Measurements from ENCODE around the gene SPSB4.

Gene SPSB4

GRCh38 chr3:141122455-141123030 lies 71.4 kb downstream of the SPSB4 start:
- no peak for DNase-seq

GRCh38 chr3:141123677-141124410 lies 72.7 kb downstream of the SPSB4 start:
- DNase-seq = no peak

DNA sequence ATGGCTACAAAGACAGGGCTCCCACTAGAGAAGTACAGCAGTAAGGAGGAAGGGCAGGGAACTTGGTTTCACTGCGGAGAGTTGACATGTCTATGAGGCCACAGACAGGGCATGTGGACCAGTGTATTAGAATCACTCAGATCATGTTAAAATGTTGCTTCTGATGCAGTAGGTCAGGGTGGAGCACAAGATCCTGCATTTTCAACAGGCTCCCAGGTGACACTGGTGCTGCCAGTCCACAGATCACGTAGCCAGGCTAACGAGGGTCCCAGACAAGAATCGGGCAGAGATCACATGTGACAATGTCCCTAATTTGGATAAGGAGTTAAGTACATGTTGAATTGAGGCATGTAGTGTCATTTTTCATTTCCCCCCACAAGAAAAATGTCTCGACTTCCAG lies 73.6 kb downstream of the SPSB4 start:
- no peak for DNase-seq

- no peak for DNase-seq
Measured at GRCh38 chr3:141125351-141125750, 74.2 kb downstream of the SPSB4 start.

- no peak for DNase-seq
Measured at GRCh38 chr3:141126661-141127343, 75.7 kb downstream of the SPSB4 start.

DNA sequence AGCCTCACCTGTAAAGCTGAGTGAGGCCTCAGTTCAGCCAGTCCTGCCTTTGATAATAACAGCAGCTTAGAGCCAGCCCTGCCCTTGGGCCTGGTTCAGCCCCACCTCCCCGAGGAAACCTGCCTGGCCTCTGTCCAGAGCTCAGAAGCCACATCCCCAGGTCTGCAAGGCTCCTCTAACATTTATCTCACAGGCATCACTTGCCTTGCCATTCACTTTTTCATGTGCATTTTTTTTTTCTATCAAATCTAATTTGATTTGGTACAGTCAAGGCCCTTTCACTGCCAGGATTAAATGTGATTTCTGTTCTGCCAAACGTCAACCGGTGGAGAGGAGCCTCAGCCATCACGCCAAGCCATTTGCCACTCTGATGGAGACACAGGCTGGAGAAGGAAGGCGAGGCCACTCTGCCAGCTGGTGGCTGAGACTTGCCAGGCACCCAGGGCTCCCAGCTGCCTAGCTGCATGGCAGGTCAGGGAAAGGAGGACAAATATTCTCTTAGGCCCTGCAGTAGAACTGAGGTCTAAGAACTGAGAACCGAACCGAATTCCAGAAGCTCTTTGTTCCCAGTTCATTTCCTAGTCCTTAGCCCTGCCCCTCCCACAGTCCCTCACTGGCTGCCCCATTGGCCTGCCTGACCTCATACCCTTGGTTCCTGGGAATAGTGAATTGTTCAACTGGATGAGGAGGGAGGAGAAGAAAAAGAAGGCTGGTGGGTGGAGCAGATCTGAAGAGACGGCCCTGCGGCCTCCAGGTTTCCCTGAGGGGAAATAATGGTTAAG lies 76.4 kb downstream of the SPSB4 start:
- DNase-seq = peak in 1 of 2 experiments; percentile 20

- DNase-seq = no peak
Measured at GRCh38 chr3:141128126-141128777, 77.1 kb downstream of the SPSB4 start.

- DNase-seq = no peak
Measured at GRCh38 chr3:141129049-141129448, 77.9 kb downstream of the SPSB4 start.

DNA sequence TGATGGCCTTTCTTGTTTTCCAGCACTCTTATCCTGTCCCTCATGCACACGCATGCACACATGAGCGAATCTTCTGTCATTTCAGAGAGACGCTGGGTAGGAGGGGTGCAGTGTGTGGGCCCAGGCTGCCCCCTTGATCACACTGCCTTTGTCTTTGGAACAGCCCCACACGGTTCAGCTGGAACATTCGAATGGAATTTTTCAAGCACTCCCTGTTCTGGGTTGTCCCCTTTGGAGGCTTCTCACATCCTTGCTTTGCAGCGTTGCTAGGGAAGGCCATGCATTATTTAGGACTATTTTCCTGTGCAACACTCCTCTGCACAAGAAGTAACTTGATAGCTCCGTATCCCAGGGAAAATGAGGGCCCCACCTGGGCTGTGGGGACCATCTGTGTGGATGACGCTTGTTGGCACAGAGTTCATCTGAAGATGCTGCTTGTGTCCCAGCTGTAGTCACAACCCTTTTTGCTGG lies 78.4 kb downstream of the SPSB4 start:
- DNase-seq = peak; percentile 70 to 73

- no peak for DNase-seq
Measured at GRCh38 chr3:141143517-141143916, 92.4 kb downstream of the SPSB4 start.

DNA sequence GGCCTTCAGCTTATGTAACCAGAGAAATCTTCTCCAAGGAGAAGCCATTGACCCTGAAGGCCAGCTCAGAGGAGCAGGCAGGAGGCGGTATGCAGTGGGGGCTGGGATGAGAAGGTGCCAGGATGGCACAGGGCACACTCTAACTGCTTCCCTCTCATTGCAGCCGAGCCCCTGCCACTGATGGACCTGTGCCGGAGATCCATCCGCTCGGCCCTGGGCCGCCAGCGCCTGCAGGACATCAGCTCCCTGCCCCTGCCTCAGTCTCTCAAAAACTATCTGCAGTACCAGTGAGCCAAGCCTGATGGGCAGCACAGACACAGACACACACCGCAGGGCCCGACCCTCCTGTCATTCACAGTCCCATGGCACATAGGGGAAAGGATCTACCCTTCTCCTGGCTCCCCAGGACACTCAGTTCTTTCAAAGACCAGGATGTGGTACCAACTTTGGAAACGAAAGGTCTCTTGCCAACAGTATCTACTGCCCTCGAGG lies 95.9 kb downstream of the SPSB4 start:
- no peak for DNase-seq

- no peak for DNase-seq
Measured at GRCh38 chr3:141147657-141148056, 96.5 kb downstream of the SPSB4 start.

DNA sequence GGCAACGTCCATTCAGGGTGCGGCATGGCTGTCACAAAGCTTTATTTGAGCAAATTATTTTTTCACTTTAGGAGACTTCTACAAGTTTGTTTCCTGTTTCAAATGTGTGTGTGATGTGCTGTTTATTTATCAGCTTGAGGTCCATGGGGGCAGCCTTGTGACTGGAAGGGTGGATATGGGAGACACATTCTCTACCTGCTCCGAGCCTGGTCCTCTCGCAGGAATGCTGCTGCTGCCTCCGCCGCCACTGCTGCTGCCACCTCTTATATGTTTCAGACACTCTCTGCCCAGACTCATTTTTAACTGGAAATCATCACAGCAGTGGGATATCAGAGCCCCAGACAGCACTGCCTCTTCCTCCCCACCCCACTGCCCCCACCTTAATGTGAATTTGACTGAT lies 97.0 kb downstream of the SPSB4 start:
- DNase-seq = no peak

GRCh38 chr3:141148770-141149169 lies 97.6 kb downstream of the SPSB4 start:
- no peak for DNase-seq

DNA sequence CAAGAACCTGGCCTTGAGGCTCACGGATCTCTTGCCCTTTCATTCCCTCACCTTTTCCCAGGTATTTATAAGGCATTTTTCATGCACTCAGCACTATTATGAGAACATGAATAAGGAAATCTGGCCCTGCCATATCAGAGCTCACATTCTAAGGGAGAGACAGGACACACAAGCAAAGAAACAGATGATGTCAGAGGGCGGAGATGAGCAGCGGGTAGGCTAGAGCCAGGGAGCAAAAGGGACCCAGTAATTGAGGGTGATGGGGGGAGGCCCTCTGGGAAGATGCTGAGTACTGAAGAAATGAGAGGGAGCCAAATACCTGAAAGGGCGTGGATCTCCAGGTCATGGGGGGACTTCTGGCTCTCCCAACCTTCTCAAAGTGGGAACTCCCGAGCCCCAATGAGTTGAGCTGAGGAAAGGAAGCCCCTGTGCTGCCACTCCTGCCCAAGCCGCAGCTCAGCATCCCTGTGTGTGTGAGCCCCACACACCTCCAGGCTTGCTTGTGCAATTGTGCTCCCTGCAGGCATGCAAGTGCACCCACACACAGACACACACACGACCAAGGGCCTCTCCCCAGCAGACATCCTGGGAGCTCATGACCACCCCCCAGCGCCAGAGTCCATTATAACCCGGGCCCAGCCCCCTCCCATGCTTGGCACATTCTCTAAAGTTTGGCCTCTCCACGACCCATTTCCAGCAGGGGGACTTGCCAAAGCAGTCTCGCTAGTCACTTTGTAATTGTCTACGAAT lies 99.1 kb downstream of the SPSB4 start:
- DNase-seq = no peak

DNA sequence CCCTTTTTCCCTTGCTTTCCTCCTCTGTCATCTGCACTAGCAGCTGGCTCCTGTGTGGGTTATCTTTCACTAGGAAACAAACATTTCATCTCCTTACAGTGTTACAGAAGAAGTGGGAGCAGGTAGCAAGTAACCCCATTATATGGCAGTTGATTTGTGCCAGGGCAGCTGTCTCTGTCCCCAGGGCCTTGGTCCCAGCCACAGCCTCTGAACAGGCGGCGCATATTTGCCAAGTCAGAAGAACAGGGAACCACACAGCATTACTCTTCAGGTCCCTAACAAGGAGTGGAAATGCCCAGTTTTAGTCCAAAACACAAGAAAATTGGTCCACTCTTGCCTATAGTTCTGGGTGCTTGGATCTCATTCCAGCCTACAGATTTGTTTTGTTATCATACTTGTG lies 99.8 kb downstream of the SPSB4 start:
- DNase-seq = no peak

- no peak for DNase-seq
Measured at GRCh38 chr3:141151439-141151838, 100.3 kb downstream of the SPSB4 start.

GRCh38 chr3:141152130-141152529 lies 101.0 kb downstream of the SPSB4 start:
- no peak for DNase-seq

DNA sequence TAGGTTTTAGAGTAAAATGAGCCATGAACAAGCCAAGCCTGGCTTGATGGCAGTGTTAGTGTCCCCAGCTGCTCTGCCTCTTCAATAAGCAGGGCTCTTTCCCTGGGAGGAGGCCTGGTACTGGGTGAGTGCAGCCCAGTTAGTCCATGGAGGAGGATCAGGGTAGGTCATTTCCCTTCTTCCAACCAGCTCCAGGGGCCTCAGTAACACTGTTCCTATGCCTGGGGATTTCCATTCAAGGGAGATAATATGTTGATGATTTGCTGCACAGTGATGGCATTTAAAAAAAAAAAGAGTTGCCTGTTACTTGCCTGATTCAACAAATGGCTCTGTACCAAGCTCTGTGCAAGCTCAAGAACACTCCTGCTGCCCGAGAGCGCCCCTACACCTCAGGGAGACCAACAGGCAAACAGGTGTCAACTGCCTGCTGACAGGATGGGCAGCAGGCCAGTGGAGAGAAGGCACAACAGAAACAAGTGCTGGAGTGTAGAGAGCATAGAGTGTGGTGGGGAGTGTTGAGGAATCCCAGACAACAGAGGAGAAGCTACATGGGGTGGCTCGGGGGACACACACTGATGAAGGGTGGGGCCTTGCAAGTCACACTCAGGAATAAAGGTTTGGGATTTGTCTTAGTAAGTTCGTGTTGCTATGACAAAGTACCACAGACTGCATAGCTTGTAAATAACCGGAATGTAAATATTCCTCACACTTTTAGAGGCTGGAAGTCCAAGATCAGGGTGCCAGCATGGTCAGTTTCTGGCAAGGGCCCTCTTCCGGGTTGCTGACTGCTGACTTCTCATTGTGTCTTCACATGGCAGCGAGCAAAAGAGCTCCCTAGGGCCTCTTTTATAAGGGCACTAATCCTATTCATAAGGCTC lies 101.9 kb downstream of the SPSB4 start:
- peak in 1 of 2 experiments; percentile 43 for DNase-seq

DNA sequence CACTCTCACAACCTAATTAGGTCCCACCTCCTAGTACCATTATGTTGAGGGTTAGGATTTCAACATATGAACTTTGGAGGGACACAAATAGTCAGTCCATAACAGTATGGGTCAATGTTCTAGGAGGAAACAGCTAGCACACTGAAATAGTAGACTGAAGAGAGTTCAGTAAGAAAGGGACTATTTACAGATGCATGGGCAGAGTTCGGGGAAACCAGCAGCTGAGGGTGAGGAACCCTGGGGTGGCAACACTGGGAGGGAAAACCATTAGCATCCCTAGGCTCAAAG lies 102.5 kb downstream of the SPSB4 start:
- no peak for DNase-seq

DNA sequence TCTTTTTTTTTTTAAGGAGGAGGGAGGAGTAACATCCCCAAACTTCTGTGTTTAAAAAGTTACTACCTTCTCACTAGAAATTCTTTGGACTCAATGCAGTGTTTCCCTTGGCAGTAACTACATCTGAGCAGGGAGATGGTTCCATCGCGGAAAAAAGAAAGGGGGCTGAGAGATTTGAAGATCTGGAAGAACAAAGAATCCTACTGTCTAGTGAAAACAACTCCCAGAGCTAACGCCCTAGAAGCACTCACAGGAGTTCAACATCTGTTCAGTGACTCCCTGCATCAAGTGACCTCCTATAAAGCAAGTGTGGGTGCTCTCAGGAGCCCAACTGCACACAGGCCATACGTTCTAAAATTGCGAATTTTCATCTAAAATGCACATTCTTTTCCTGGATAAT lies 113.7 kb downstream of the SPSB4 start:
- no peak for DNase-seq
